ENCODE results near the gene TCP11. TPM values are rescaled to one million over a fixed set of nuclear protein-coding genes. Genes with fewer than 3 reads are reported as not detected.

TCP11 gene
- total RNA-seq, 1 experiment from 2014 or later: not detected

- no peaks in the 10 kb centered on the region for H4K20me1 ChIP-seq (ENCODE audit: control insufficient read depth, insufficient read depth, insufficient read length)
- no peak overlapping the region for H2AFZ ChIP-seq (ENCODE audit: low read length)
- H3K18ac ChIP-seq (ENCODE audit: insufficient read length, low read depth, low read length): no peak overlapping the region
- TF ChIP-seq CTCF (conservative IDR thresholded peaks at IDR 0.05): no peak
- H4K5ac ChIP-seq (ENCODE audit: insufficient read length, low read depth, low read length): no peak overlapping the region
- no peak overlapping the region for H2BK15ac ChIP-seq (ENCODE audit: low read depth, low read length)
- Mint-ChIP-seq H3K27ac (peak overlapping the region in 2 of 3 experiments; percentile 76 to 86; a peak in 3 of 7 replicates), H3K27me3 (ENCODE audit: low read depth) (no peaks in the 10 kb centered on the region), H3K9me3 (no peaks in the 10 kb centered on the region), H3K36me3 (ENCODE audit: insufficient read depth in 1 of 3, low read depth in 3 of 3) (peaks cover 5 to 13% (median 6%) of the 10 kb centered on the region in 3 experiments), H3K4me3 (no peak overlapping the region), H3K4me1 (peaks cover 32 to 49% of the 10 kb centered on the region in 2 experiments)
- no peaks in the 10 kb centered on the region for H3K9me3 ChIP-seq (ENCODE audit: control insufficient read depth, low read depth, low read length)
- H3K79me1 ChIP-seq (ENCODE audit: insufficient read depth, low read depth, low read length, poor library complexity, severe bottlenecking): no peaks in the 10 kb centered on the region
- no peak overlapping the region for H3K23ac ChIP-seq (ENCODE audit: insufficient read length, low read depth, low read length)
- H3K4me2 ChIP-seq (ENCODE audit: insufficient read depth, insufficient read length, low read length): no peak overlapping the region
- no peak overlapping the region for H2AK5ac ChIP-seq (ENCODE audit: insufficient read length, low read length)
- H3K4ac ChIP-seq (ENCODE audit: low read depth, low read length): no peak overlapping the region; the same call in 1 of the 2 replicates
- no peaks in the 10 kb centered on the region; the same call in 1 of the 2 replicates for H3K4me1 ChIP-seq (ENCODE audit: insufficient read depth, low read length)
- no peak overlapping the region for H4K91ac ChIP-seq (ENCODE audit: insufficient read length, low read depth, low read length)
- H2BK5ac ChIP-seq (ENCODE audit: insufficient read length, low read length): no peak overlapping the region
- no peak overlapping the region for H2BK120ac ChIP-seq (ENCODE audit: low read depth, low read length, poor library complexity, severe bottlenecking)
- no peak overlapping the region for H3K9ac ChIP-seq (ENCODE audit: extremely low read depth, insufficient read length, low read length)
- H3K27ac ChIP-seq (ENCODE audit: insufficient read length, low read depth, low read length): no peak overlapping the region
- no peak overlapping the region for H3K14ac ChIP-seq (ENCODE audit: insufficient read depth, low read length)
- H2BK20ac ChIP-seq (ENCODE audit: low read depth, low read length, poor library complexity, severe bottlenecking): no peak overlapping the region
- H3K79me2 ChIP-seq (ENCODE audit: insufficient read depth, low read length): no peaks in the 10 kb centered on the region
- H3T11ph ChIP-seq (ENCODE audit: low read length): no peak overlapping the region
- H3K23me2 ChIP-seq (ENCODE audit: insufficient read length, low read depth, low read length, poor library complexity, severe bottlenecking): no peaks in the 10 kb centered on the region
- no peak overlapping the region for H3K56ac ChIP-seq (ENCODE audit: insufficient read length, low read depth, low read length)
- no peak overlapping the region for H2BK12ac ChIP-seq (ENCODE audit: insufficient read length, low read depth, low read length)
- H4K8ac ChIP-seq (replicated peaks; ENCODE audit: insufficient read length, low read depth, low read length): no peak overlapping the region
- no CpG with 5 or more reads among the region's 15 CpGs for WGBS (ENCODE audit: extremely low coverage, insufficient read length, low lambda C conversion rate)
- no peak for DNase-seq
- H3K27me3 ChIP-seq (ENCODE audit: insufficient read depth, low read length): no peaks in the 10 kb centered on the region
These were observed 69.0 kb downstream of the TCP11 start for GRCh38 chr6:35072051-35072697.
